T-helper 1 cell treated with Interleukin-12 subunit alpha and Interleukin-12 subunit beta and Interleukin-4 antibody, amounts not matched to agents 30 μg/mL and 1 μg/mL, for 36 hours (primary cell): ENCODE results near the gene HDAC11.
"Not testable (repeated sequence)": the region's sequence is repeated elsewhere in the genome, so short reads cannot be mapped to it uniquely, and the experiment has no call there.

Experiments
- H3K27ac Mint-ChIP-seq: one replicate; pipeline ENCODE4 v1.8.0; 2021; ENCODE audit warnings: mild to moderate bottlenecking, mixed read lengths
- H3K27me3 Mint-ChIP-seq: one replicate; pipeline ENCODE4 v1.8.0; 2021; ENCODE audit warnings: low read depth, mixed read lengths
- H3K36me3 Mint-ChIP-seq: one replicate; pipeline ENCODE4 v1.8.0; 2021; ENCODE audit warnings: low read depth, mixed read lengths
- H3K4me1 Mint-ChIP-seq: one replicate; pipeline ENCODE4 v1.8.0; 2021; ENCODE audit warnings: low read depth, mixed read lengths
- H3K4me3 Mint-ChIP-seq: one replicate; pipeline ENCODE4 v1.8.0; 2021; ENCODE audit warnings: mild to moderate bottlenecking, moderate library complexity, mixed read lengths
- H3K9me3 Mint-ChIP-seq: one replicate; pipeline ENCODE4 v1.8.0; 2021; ENCODE audit warnings: mixed read lengths

Gene HDAC11

GRCh38 chr3:13515786-13516759 lies 36.0 kb downstream of the HDAC11 start:
- Mint-ChIP-seq H3K36me3 (no peaks in the 10 kb centered on the region), H3K4me3 (no peak overlapping the region), H3K27ac (no peak overlapping the region), H3K9me3 (no peaks in the 10 kb centered on the region), H3K27me3 (no peaks in the 10 kb centered on the region), H3K4me1 (no peaks in the 10 kb centered on the region)

GRCh38 chr3:13516760-13517135 lies 36.6 kb downstream of the HDAC11 start:
- Mint-ChIP-seq H3K4me3 (no peak overlapping the region), H3K27ac (no peak overlapping the region), H3K27me3 (no peaks in the 10 kb centered on the region), H3K4me1 (no peaks in the 10 kb centered on the region), H3K36me3 (no peaks in the 10 kb centered on the region), H3K9me3 (no peaks in the 10 kb centered on the region)

- Mint-ChIP-seq H3K27me3 (no peaks in the 10 kb centered on the region), H3K4me3 (no peak overlapping the region), H3K27ac (no peak overlapping the region), H3K9me3 (no peaks in the 10 kb centered on the region), H3K36me3 (no peaks in the 10 kb centered on the region), H3K4me1 (no peaks in the 10 kb centered on the region)
These were observed 37.3 kb downstream of the HDAC11 start for GRCh38 chr3:13517253-13517977.

GRCh38 chr3:13518516-13518953 lies 38.4 kb downstream of the HDAC11 start:
- H3K4me1 Mint-ChIP-seq: no peaks in the 10 kb centered on the region
- no peak overlapping the region for H3K27ac Mint-ChIP-seq
- no peak overlapping the region for H3K4me3 Mint-ChIP-seq
- no peaks in the 10 kb centered on the region for H3K36me3 Mint-ChIP-seq
- peaks cover 5% of the 10 kb centered on the region for H3K27me3 Mint-ChIP-seq
- no peaks in the 10 kb centered on the region for H3K9me3 Mint-ChIP-seq

GRCh38 chr3:13519006-13519791 lies 39.1 kb downstream of the HDAC11 start:
- H3K9me3 Mint-ChIP-seq: no peaks in the 10 kb centered on the region
- peaks cover 5% of the 10 kb centered on the region for H3K27me3 Mint-ChIP-seq
- no peaks in the 10 kb centered on the region for H3K36me3 Mint-ChIP-seq
- H3K4me1 Mint-ChIP-seq: no peaks in the 10 kb centered on the region
- no peak overlapping the region for H3K4me3 Mint-ChIP-seq
- no peak overlapping the region for H3K27ac Mint-ChIP-seq

- Mint-ChIP-seq H3K4me1 (no peaks in the 10 kb centered on the region), H3K9me3 (no peaks in the 10 kb centered on the region), H3K27ac (no peak overlapping the region), H3K4me3 (no peak overlapping the region), H3K27me3 (peaks cover 5% of the 10 kb centered on the region), H3K36me3 (no peaks in the 10 kb centered on the region)
These were observed 40.3 kb downstream of the HDAC11 start for GRCh38 chr3:13520326-13520880.

- Mint-ChIP-seq H3K27me3 (peaks cover 5% of the 10 kb centered on the region), H3K36me3 (no peaks in the 10 kb centered on the region), H3K4me1 (no peaks in the 10 kb centered on the region)
These were observed 41.2 kb downstream of the HDAC11 start for GRCh38 chr3:13521309-13521708.

GRCh38 chr3:13521749-13522148 lies 41.6 kb downstream of the HDAC11 start:
- not testable (repeated sequence) for H3K27me3 Mint-ChIP-seq, H3K4me1 Mint-ChIP-seq, H3K4me3 Mint-ChIP-seq, H3K36me3 Mint-ChIP-seq, H3K9me3 Mint-ChIP-seq, H3K27ac Mint-ChIP-seq

More at GRCh38 chr3:13521309-13521708, 41.2 kb downstream of the HDAC11 start:
- Mint-ChIP-seq H3K9me3 (no peaks in the 10 kb centered on the region), H3K4me3 (no peak overlapping the region), H3K27ac (no peak overlapping the region)

GRCh38 chr3:13522236-13522635 lies 42.1 kb downstream of the HDAC11 start:
- H3K27ac Mint-ChIP-seq: no peak overlapping the region
- H3K36me3 Mint-ChIP-seq: no peaks in the 10 kb centered on the region
- no peaks in the 10 kb centered on the region for H3K4me1 Mint-ChIP-seq
- no peaks in the 10 kb centered on the region for H3K9me3 Mint-ChIP-seq
- no peak overlapping the region for H3K4me3 Mint-ChIP-seq
- peaks cover 5% of the 10 kb centered on the region for H3K27me3 Mint-ChIP-seq

GRCh38 chr3:13524979-13525669 lies 45.0 kb downstream of the HDAC11 start:
- Mint-ChIP-seq H3K4me1 (no peaks in the 10 kb centered on the region), H3K9me3 (no peaks in the 10 kb centered on the region), H3K36me3 (no peaks in the 10 kb centered on the region), H3K27me3 (peaks cover 5% of the 10 kb centered on the region), H3K27ac (no peak overlapping the region), H3K4me3 (no peak overlapping the region)

- Mint-ChIP-seq H3K4me1 (no peaks in the 10 kb centered on the region), H3K27ac (no peak overlapping the region), H3K36me3 (no peaks in the 10 kb centered on the region), H3K27me3 (peaks cover 5% of the 10 kb centered on the region), H3K4me3 (no peak overlapping the region), H3K9me3 (no peaks in the 10 kb centered on the region)
These were observed 45.9 kb downstream of the HDAC11 start for GRCh38 chr3:13525827-13526625.

- Mint-ChIP-seq H3K4me1 (no peaks in the 10 kb centered on the region), H3K27me3 (peaks cover 5% of the 10 kb centered on the region), H3K4me3 (no peak overlapping the region), H3K9me3 (no peaks in the 10 kb centered on the region), H3K36me3 (no peaks in the 10 kb centered on the region), H3K27ac (no peak overlapping the region)
These were observed 46.5 kb downstream of the HDAC11 start for GRCh38 chr3:13526626-13526949.

- Mint-ChIP-seq H3K4me1 (no peaks in the 10 kb centered on the region), H3K9me3 (no peaks in the 10 kb centered on the region), H3K27me3 (peaks cover 3% of the 10 kb centered on the region), H3K4me3 (no peak overlapping the region), H3K27ac (no peak overlapping the region), H3K36me3 (no peaks in the 10 kb centered on the region)
These were observed 48.2 kb downstream of the HDAC11 start for GRCh38 chr3:13528217-13528867.
